Epithelial cell of esophagus (primary cell): ENCODE measurements around the gene NCMAP.

Experiments
- DNase-seq: peaks from one replicate; pipeline ENCODE4 v3.0.0; 2010; ENCODE audit warnings: low read depth
- H3K4me3 ChIP-seq: 2 replicates; pipeline ENCODE4 v1.5.1; 2011; ENCODE audit warnings: mild to moderate bottlenecking, low read length, control low read depth
- CTCF ChIP-seq: IDR thresholded peaks from 2 replicates; pipeline ENCODE4 v1.5.1; 2011; ENCODE audit warnings: low read depth, mild to moderate bottlenecking, low read length, control low read depth, inconsistent platforms; ENCODE audit not compliant: insufficient read depth; ENCODE audit errors: missing control alignments

The NCMAP gene

GRCh38 chr1:24570265-24571125, 14.6 kb downstream of the NCMAP start:
- DNase-seq = no peak
- H3K4me3 ChIP-seq = no peak overlapping the region
- TF ChIP-seq CTCF = no peak

GRCh38 chr1:24572301-24572700, 16.4 kb downstream of the NCMAP start:
- H3K4me3 ChIP-seq = no peak overlapping the region
- TF ChIP-seq CTCF = no peak
- DNase-seq = no peak

GRCh38 chr1:24575905-24576587, 20.2 kb downstream of the NCMAP start:
- H3K4me3 ChIP-seq = no peak overlapping the region
- DNase-seq = no peak
- no peak for TF ChIP-seq CTCF

- no peak overlapping the region for H3K4me3 ChIP-seq
- TF ChIP-seq CTCF = no peak
- DNase-seq = no peak
These were observed 23.0 kb downstream of the NCMAP start for GRCh38 chr1:24578846-24579245.

GRCh38 chr1:24580756-24581155, 24.9 kb downstream of the NCMAP start:
- no peak for TF ChIP-seq CTCF

GRCh38 chr1:24584171-24584647, 28.3 kb downstream of the NCMAP start:
- TF ChIP-seq CTCF = no peak
- no peak for DNase-seq

More at GRCh38 chr1:24580756-24581155, 24.9 kb downstream of the NCMAP start:
- no peak for DNase-seq
- H3K4me3 ChIP-seq = no peak overlapping the region

More at GRCh38 chr1:24584171-24584647, 28.3 kb downstream of the NCMAP start:
- no peak overlapping the region for H3K4me3 ChIP-seq
